PC-3 (cell line): ENCODE measurements around the gene CNTLN. TPM values are rescaled to one million over a fixed set of nuclear protein-coding genes. Genes with fewer than 3 reads are reported as not detected.

Source experiments
- ATAC-seq: fragments of 200-7000 bp; cut with Tn5 transposase; 2 replicates; pipeline ENCODE4 v1.9.1; 2020; ENCODE audit warnings: mild to moderate bottlenecking, moderate library complexity
- BruUV-seq: library from RNA; stranded (reverse); fragments of 400-500 nt; replicated peaks from 2 replicates; lab custom pipeline; 2021; lab: Mats Ljungman, UMichigan
- CTCF ChIA-PET: fragments of 300-600 bp; sonication (Branson Sonifier 250); formaldehyde crosslinking; loops from one replicate; lab custom pipeline; 2022; ENCODE audit warnings: antibody characterized with exemption; lab: Charles Lee
- POLR2A ChIA-PET: fragments of 300-600 bp; sonication (Branson Sonifier 250); formaldehyde crosslinking; loops from one replicate; lab custom pipeline; 2022; ENCODE audit warnings: antibody characterized with exemption; ENCODE audit not compliant: unreplicated experiment; lab: Charles Lee
- DNase-seq: peaks from one replicate; pipeline ENCODE4 v3.0.0-alpha.2; 2015
- H2AFZ ChIP-seq: fragments of 300-600 bp; sonication (generic); 2 replicates; pipeline ENCODE4 v1.6.0; 2016; ENCODE audit warnings: antibody characterized with exemption, low read length
- H3F3A ChIP-seq: fragments of 300-600 bp; sonication (generic); one replicate; pipeline ENCODE4 v1.6.0; 2017; ENCODE audit warnings: antibody characterized with exemption, low read length, control low read depth, mild to moderate bottlenecking; ENCODE audit not compliant: unreplicated experiment
- H3K27ac ChIP-seq: fragments of 300-600 bp; sonication (generic); 2 replicates; pipeline ENCODE4 v1.5.1; 2016; ENCODE audit warnings: mild to moderate bottlenecking, low read length
- H3K27me3 ChIP-seq: fragments of 300-600 bp; sonication (generic); 2 replicates; pipeline ENCODE4 v1.6.1; 2016; ENCODE audit warnings: low read length, mixed read lengths
- H3K36me3 ChIP-seq: fragments of 300-600 bp; sonication (generic); 2 replicates; pipeline ENCODE4 v1.6.1; 2016; ENCODE audit warnings: low read depth, mixed run types, low read length, mixed read lengths
- H3K4me1 ChIP-seq: fragments of 300-600 bp; sonication (generic); 2 replicates; pipeline ENCODE4 v1.5.1; 2016; ENCODE audit warnings: low read length; ENCODE audit not compliant: insufficient read depth
- H3K4me2 ChIP-seq: fragments of 300-600 bp; sonication (generic); 2 replicates; pipeline ENCODE4 v1.6.0; 2016; ENCODE audit warnings: low read length
- H3K4me3 ChIP-seq: fragments of 300-600 bp; sonication (generic); 2 replicates; pipeline ENCODE4 v1.5.1; 2016; ENCODE audit warnings: mild to moderate bottlenecking, low read length, mixed read lengths
- H3K79me2 ChIP-seq: fragments of 300-600 bp; sonication (generic); 2 replicates; pipeline ENCODE4 v1.6.1; 2017; ENCODE audit warnings: low read length, mixed read lengths
- H3K9ac ChIP-seq: fragments of 300-600 bp; sonication (generic); 2 replicates; pipeline ENCODE4 v1.6.0; 2016; ENCODE audit warnings: mild to moderate bottlenecking, low read length
- H3K9me2 ChIP-seq: fragments of 300-600 bp; sonication (generic); replicated peaks from 2 replicates; pipeline ENCODE4 v1.6.1; 2016; ENCODE audit warnings: mixed run types, low read length, mixed read lengths
- H3K9me3 ChIP-seq: fragments of 300-600 bp; sonication (generic); 2 replicates; pipeline ENCODE4 v1.6.1; 2016; ENCODE audit warnings: low read length, mixed read lengths
- H4K20me1 ChIP-seq: fragments of 300-600 bp; sonication (generic); 2 replicates; pipeline ENCODE4 v1.6.1; 2016; ENCODE audit warnings: low read length, mixed read lengths
- EZH2 ChIP-seq: fragments of 300-600 bp; sonication (generic); IDR thresholded peaks from one replicate; pipeline ENCODE4 v1.6.1; 2017; ENCODE audit warnings: antibody characterized with exemption, mild to moderate bottlenecking, low read length; ENCODE audit not compliant: unreplicated experiment
- EZH2phosphoT487 ChIP-seq: fragments of 300-600 bp; sonication (generic); IDR thresholded peaks from 2 replicates; pipeline ENCODE4 v1.6.1; 2018; ENCODE audit warnings: mild to moderate bottlenecking, antibody characterized with exemption, low read length, borderline replicate concordance
- intact Hi-C: fragments of 100-400 bp; cut with micrococcal nuclease; formaldehyde crosslinking; loops from 2 replicates; pipeline ENCODE4 v1.9.0; 2023
- total RNA-seq: library from RNA; depleted of rRNA; stranded (reverse); fragments of >200 nt; gene quantifications from 2 replicates; pipeline ENCODE4 v1.2.3, GENCODE V29; 2014
- TF ChIP-seq, protein P1 (sequence below): fragments of 300-600 bp; sonication (generic); conservative IDR thresholded peaks from 2 replicates; pipeline ENCODE4 v1.5.1; 2017; ENCODE audit warnings: antibody characterized with exemption, low read depth, mild to moderate bottlenecking, low read length

CNTLN gene
- total RNA-seq, 1 experiment from 2014 or later = 6.9 TPM

DNA sequence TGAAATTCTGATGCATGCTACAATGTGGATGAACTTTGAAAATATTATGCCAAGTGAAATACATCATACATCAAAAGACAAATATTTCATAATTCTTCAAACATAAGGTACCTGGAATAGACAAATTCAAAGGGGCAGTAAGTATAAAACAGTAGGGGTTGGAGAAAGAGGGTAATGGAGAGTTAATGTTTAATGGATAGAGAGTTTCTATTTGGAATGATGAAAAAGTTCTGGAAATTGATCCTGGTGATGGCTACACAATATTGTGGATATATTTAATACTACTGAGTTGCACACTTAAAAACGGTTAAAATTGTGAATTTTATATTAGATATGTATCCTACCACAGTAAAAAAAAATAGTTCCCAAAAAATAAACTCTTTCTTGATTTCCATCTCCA lies 14.6 kb upstream of the CNTLN start:
- Histone ChIP-seq H3K9me2 (no peaks in the 10 kb centered on the region), H3K36me3 (no peaks in the 10 kb centered on the region), H3K27ac (no peak overlapping the region), H3F3A (no peaks in the 10 kb centered on the region), H3K27me3 (no peaks in the 10 kb centered on the region), H3K4me1 (no peaks in the 10 kb centered on the region), H2AFZ (no peak overlapping the region), H3K9me3 (no peaks in the 10 kb centered on the region), H3K4me3 (no peak overlapping the region), H3K4me2 (no peak overlapping the region), H3K9ac (no peak overlapping the region), H3K79me2 (no peaks in the 10 kb centered on the region), H4K20me1 (no peaks in the 10 kb centered on the region)
- BruUV-seq = no TSS peak
- DNase-seq = no peak
- no peak for ATAC-seq
- TF ChIP-seq EZH2 (no peak), EZH2phosphoT487 (no peak)
- TF ChIP-seq, protein P1, sequence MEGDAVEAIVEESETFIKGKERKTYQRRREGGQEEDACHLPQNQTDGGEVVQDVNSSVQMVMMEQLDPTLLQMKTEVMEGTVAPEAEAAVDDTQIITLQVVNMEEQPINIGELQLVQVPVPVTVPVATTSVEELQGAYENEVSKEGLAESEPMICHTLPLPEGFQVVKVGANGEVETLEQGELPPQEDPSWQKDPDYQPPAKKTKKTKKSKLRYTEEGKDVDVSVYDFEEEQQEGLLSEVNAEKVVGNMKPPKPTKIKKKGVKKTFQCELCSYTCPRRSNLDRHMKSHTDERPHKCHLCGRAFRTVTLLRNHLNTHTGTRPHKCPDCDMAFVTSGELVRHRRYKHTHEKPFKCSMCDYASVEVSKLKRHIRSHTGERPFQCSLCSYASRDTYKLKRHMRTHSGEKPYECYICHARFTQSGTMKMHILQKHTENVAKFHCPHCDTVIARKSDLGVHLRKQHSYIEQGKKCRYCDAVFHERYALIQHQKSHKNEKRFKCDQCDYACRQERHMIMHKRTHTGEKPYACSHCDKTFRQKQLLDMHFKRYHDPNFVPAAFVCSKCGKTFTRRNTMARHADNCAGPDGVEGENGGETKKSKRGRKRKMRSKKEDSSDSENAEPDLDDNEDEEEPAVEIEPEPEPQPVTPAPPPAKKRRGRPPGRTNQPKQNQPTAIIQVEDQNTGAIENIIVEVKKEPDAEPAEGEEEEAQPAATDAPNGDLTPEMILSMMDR = no peak
- intact Hi-C loops = no loop called here
- CTCF ChIA-PET = no interaction called here
- POLR2A ChIA-PET = no interaction called here

DNA sequence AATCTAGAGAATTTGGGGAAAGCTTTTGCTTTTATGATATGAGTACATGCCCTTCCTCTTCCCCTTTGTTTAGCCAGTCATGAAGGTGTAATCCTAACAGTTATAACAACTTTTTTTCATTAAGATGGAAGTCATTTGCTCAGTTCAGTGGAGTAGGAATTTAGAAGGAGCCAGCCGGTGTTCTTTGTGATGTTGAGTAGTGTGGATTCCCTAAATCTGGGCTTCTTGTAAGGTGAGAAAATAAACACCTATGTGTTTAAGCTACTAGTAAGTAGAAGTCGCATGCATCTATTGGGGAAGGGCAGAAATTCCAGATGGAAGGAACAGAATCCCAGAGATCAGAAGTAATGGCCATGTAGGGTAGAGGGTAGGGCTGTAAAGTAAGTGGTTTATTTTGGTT lies 13.6 kb upstream of the CNTLN start:
- ChIA-PET POLR2A (no interaction called here), CTCF (no interaction called here)
- Histone ChIP-seq H3K79me2 (no peaks in the 10 kb centered on the region), H3K9me2 (no peaks in the 10 kb centered on the region), H3K4me2 (no peak overlapping the region), H3K9ac (no peak overlapping the region), H3F3A (no peaks in the 10 kb centered on the region), H3K4me1 (no peaks in the 10 kb centered on the region), H3K27me3 (no peaks in the 10 kb centered on the region), H2AFZ (no peak overlapping the region), H3K36me3 (no peaks in the 10 kb centered on the region), H3K27ac (no peak overlapping the region), H4K20me1 (no peaks in the 10 kb centered on the region), H3K9me3 (no peaks in the 10 kb centered on the region), H3K4me3 (no peak overlapping the region)
- intact Hi-C loops = no loop called here
- no peak for TF ChIP-seq EZH2
- no peak for TF ChIP-seq EZH2phosphoT487
- TF ChIP-seq, protein P1 = no peak
- DNase-seq = no peak
- BruUV-seq = no TSS peak
- ATAC-seq = no peak

DNA sequence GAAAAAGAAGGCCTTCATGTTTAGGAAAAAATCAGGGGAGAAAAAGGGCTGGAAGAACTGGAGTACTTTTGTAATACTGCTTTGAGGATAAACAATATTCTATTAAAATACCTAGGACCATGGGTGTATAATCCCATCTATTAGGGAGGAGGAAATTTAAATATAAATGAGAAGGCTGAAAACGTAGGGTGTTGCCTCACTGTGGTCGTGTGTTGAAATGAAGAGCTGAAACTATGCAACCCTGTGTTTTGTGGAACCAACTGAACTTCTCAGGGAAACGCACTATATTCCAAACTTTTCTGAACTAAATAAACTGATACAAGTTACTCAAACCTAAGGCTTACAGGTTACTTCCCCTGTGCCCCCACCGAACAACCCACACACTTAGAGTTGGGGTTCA lies 4.5 kb upstream of the CNTLN start:
- ChIA-PET CTCF (no interaction called here), POLR2A (no interaction called here)
- BruUV-seq = no TSS peak
- Histone ChIP-seq H3K9me3 (no peaks in the 10 kb centered on the region), H3F3A (no peaks in the 10 kb centered on the region), H3K4me2 (no peak overlapping the region), H3K79me2 (peaks cover 3% of the 10 kb centered on the region; the same call in 1 of the 2 replicates), H3K9me2 (no peaks in the 10 kb centered on the region), H3K4me1 (peaks cover 17% of the 10 kb centered on the region), H3K27ac (no peak overlapping the region), H3K27me3 (no peaks in the 10 kb centered on the region), H4K20me1 (no peaks in the 10 kb centered on the region), H3K9ac (no peak overlapping the region), H3K4me3 (no peak overlapping the region), H2AFZ (no peak overlapping the region), H3K36me3 (no peaks in the 10 kb centered on the region)
- ATAC-seq (no peak), DNase-seq (no peak)
- TF ChIP-seq, protein P1 = no peak
- no peak for TF ChIP-seq EZH2phosphoT487
- no peak for TF ChIP-seq EZH2
- intact Hi-C loops = no loop called here
